Stimulated activated CD4-positive, alpha-beta T cell treated with anti-CD3 and anti-CD28 coated beads, TNF-alpha, amount 100 ng/mL, for 4 hours (primary cell): ENCODE data around the gene STIM1.
"Not testable (repeated sequence)": the region's sequence is repeated elsewhere in the genome, so short reads cannot be mapped to it uniquely, and the experiment has no call there.

Source experiments
- DNase-seq, 3 experiments: peaks; one replicate each; pipeline ENCODE4 v3.0.0-alpha.2; 2020; ENCODE audit warnings: low read depth in 3 of 3

The STIM1 gene

DNA sequence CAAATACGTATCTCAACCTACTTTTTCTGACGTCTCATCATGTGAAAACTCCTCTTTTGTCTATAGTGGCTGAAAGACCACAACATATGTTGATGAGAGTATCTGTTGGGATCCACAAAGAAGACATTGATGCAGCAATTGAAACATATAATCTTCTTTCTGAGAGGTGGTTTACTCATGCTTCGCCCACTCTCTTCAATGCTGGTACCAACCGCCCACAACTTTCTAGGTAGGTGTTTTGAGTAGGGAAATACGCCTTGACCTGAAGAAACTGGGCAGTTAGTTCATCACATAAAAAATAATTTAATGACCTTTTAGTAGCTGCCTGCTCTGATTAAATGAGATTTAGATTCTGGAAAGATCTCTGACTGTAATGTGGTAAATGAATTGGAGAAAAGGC is 256.4 kb downstream of the STIM1 start:
- DNase-seq = no peak

DNA sequence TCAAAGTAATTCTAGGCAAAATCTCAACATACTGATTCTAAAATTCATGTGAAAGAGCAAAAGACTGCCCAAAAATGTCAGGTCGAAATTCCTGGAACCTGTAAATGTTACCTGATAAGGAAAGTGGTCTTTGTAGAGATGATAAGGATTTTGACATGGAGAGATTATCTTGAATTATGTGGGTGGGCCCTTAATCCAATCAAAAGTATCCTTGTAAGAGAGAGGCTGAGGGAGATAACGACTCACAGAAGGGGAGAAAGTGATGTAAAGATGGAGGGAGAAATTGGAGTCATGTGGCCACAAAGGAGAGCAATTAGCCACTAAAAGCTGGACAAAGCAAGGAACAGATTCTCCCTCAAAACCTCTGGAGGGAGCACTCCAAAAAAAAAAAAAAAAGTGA is 259.7 kb downstream of the STIM1 start:
- no peak for DNase-seq

DNA sequence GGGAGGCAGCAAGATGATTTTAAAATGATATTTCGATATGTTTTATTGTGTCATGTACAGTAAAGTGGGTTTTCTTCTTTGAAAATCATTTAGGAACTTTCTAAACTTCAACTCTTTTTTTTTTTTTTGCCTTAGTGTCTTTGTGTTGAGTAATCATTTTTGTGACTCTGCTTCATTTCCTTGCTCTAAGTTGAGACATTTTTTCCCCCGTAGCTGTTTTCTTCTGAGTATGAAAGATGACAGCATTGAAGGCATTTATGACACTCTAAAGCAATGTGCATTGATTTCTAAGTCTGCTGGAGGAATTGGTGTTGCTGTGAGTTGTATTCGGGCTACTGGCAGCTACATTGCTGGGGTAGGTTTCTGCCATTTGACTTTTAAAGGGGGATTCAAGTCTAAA is 262.6 kb downstream of the STIM1 start:
- DNase-seq = no peak

DNA sequence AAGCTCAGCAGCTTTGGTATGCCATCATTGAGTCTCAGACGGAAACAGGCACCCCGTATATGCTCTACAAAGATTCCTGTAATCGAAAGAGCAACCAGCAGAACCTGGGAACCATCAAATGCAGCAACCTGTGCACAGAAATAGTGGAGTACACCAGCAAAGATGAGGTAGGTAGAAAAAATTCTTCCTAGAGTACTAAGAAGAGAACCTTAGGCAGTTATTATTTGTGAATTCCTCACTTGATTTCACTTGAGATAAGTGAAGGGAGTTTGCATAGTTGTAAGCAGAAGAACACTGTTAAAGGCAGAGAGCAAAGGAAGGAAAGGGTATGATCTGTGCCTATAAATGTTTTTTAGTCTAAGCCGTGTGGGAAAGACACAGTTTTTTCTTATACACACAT is 267.8 kb downstream of the STIM1 start:
- no peak for DNase-seq

DNA sequence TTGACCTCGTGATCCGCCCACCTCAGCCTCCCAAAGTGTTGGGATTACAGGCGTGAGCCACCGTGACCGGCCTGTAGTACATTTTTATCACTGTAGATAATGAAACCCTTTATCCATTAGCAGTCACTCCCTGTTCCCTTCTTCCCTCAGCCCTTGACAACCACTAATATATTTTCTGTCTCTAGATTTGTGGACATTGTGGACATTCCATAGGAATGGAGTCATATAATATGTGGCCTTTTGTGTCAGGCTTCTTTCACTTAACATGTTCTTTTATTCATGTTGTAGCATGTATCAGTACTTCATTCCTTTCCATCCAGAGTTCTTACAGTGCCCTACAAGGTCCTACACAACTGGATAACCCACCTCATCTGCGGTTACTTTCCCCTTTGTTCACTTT is 269.7 kb downstream of the STIM1 start:
- DNase-seq = no peak

DNA sequence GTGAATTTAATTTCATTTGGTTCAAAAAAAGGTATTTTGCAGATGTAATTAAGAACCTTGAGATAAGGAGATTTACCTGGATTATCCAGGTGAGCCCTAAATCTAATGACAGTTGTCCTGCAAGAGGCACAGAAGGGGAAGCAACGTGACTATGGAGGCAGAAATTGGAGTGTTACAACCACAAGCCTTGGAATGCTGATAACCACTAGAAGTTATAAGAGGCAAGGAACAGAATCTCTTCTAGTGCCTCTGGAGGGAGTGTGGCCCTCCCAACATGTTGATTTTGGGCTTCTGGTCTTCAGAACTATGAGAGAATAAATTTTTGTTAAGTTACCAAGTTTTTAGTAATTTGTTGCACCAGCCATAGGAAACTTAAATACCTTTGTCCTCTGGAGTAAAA is 271.9 kb downstream of the STIM1 start:
- DNase-seq = no peak

DNA sequence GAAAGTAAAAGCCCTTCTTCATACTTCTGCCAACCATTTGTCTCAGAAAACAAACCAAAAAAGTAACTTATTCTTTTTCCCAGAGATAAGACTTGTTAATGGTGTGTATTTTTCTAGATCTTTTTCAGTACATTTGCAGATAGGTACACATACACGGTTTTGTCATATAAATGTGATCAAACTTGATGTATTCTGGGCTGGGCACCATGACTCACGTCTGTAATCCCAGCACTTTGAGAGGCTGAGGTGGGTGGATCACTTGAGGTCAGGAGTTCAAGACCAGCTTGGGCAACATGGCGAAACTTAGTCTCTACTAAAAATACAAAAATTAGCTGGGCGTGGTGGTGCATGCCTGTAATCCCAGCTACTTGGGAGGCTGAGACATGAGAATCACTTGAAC is 274.8 kb downstream of the STIM1 start:
- not testable (repeated sequence) for DNase-seq

DNA sequence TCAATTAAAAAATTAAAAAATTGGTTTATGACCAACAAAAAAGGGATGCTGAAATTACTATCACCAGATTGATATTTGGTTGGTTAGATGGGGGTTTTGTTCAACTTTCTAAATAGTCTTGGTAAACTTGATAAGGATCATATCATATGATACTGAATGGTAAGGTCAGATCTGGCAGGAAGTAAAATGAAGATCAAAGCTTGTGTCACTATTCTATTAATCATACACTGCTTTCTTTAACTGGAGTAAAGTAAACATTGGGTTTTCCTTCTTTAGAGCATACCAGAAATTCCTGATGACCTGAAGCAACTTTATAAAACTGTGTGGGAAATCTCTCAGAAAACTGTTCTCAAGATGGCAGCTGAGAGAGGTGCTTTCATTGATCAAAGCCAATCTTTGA is 279.3 kb downstream of the STIM1 start:
- no peak for DNase-seq

DNA sequence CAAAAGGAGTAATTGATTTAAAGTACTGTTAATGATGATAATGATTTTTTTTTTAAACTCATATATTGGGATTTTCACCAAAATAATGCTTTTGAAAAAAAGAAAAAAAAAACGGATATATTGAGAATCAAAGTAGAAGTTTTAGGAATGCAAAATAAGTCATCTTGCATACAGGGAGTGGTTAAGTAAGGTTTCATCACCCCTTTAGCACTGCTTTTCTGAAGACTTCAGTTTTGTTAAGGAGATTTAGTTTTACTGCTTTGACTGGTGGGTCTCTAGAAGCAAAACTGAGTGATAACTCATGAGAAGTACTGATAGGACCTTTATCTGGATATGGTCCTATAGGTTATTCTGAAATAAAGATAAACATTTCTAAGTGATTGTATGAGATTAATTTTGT is 283.0 kb downstream of the STIM1 start:
- DNase-seq = no peak

DNA sequence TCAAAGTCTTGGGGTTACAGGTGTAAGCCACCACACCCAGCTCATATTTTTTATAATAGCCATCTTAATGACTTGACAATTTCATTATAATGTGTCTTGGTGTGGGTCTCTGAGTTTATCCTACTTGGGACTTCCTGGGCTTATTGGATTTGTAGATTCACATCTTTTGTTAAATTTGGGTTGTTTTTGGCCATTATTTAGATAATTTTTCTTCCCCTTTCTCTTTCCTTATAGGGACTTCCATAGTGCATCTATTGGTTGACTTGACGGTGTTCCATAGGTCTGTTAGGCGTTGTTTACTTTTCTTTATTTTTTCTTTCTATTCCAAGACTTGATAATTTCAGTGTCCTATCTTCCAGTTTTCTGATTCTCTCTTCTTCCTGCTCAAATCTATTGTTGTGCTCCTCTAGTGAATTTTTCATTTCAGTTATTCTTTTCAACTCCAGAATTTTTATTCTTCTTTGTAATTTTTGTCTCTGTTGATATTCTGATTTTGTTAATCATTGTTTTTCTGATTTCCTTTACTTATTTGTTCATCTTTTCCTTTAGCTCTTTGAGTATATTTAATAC is 284.7 kb downstream of the STIM1 start:
- no peak for DNase-seq
